Endodermal cell (in vitro differentiated cells): ENCODE measurements around the gene HAPSTR1. TPM values are rescaled to one million over a fixed set of nuclear protein-coding genes. Genes with fewer than 3 reads are reported as not detected.

Source experiments
- DNase-seq: peaks from one replicate; pipeline ENCODE4 v3.0.0-alpha.2; 2017
- H3K27ac ChIP-seq: 2 replicates; pipeline ENCODE4 v1.5.1; 2013; ENCODE audit warnings: mild to moderate bottlenecking, low read depth, low read length, moderate library complexity
- H3K27me3 ChIP-seq: 2 replicates; pipeline ENCODE4 v1.6.1; 2013; ENCODE audit warnings: mild to moderate bottlenecking, low read length, moderate library complexity; ENCODE audit not compliant: insufficient read depth, control insufficient read depth, poor library complexity, severe bottlenecking
- H3K36me3 ChIP-seq: 2 replicates; pipeline ENCODE4 v1.7.0; 2013; ENCODE audit warnings: mild to moderate bottlenecking, low read length, moderate library complexity; ENCODE audit not compliant: control insufficient read depth, insufficient read depth
- H3K4me1 ChIP-seq: one replicate; pipeline ENCODE4 v1.7.0; 2013; ENCODE audit warnings: low read length; ENCODE audit not compliant: control insufficient read depth, insufficient read depth
- H3K4me3 ChIP-seq: 2 replicates; pipeline ENCODE4 v1.5.1; 2013; ENCODE audit warnings: mild to moderate bottlenecking, low read length, moderate library complexity
- H3K9ac ChIP-seq: 2 replicates; pipeline ENCODE4 v1.6.1; 2013; ENCODE audit warnings: mild to moderate bottlenecking, low read length, moderate library complexity; ENCODE audit not compliant: poor library complexity, severe bottlenecking; ENCODE audit errors: extremely low read depth
- H3K9me3 ChIP-seq: 2 replicates; pipeline ENCODE4 v1.6.1; 2013; ENCODE audit warnings: mild to moderate bottlenecking, low read length, moderate library complexity; ENCODE audit not compliant: control insufficient read depth
- H3K27ac Mint-ChIP-seq: 2 replicates; pipeline ENCODE4 v1.8.0; 2020; ENCODE audit warnings: mixed read lengths
- H3K27me3 Mint-ChIP-seq: 2 replicates; pipeline ENCODE4 v1.8.0; 2021; ENCODE audit warnings: mild to moderate bottlenecking, mixed read lengths; ENCODE audit not compliant: insufficient read depth
- H3K36me3 Mint-ChIP-seq: 2 replicates; pipeline ENCODE4 v1.8.0; 2020; ENCODE audit warnings: low read depth, mixed read lengths
- H3K4me1 Mint-ChIP-seq: 2 replicates; pipeline ENCODE4 v1.8.0; 2020; ENCODE audit warnings: mixed read lengths
- H3K4me3 Mint-ChIP-seq: 2 replicates; pipeline ENCODE4 v1.8.0; 2020; ENCODE audit warnings: mild to moderate bottlenecking, moderate library complexity, mixed read lengths
- H3K9me3 Mint-ChIP-seq: 2 replicates; pipeline ENCODE4 v1.8.0; 2020; ENCODE audit warnings: mild to moderate bottlenecking, mixed read lengths
- WGBS, 2 experiments: methylation state at CpG; one replicate each; pipeline versions ENCODE4 v1.1.5 to v1.1.7; 2013; ENCODE audit warnings: missing lambda C conversion rate in 2 of 2, mixed read lengths in 1 of 2; ENCODE audit not compliant: insufficient coverage in 1 of 2, insufficient read length in 1 of 2; 5-methylcytosine and 5-hydroxymethylcytosine counted together
- total RNA-seq, 2 donors: library from RNA; stranded (reverse); fragmentation: NEBNext Ultra II Directional in 1 of 2; extraction: Animal tissue kit (Norgen Biotek cat#: 25700) in 1 of 2; gene quantifications; 2 replicates in 1 of 2; 3 replicates in 1 of 2; pipeline ENCODE4 v1.2.1, GENCODE V29; 2021
- TF ChIP-seq, protein P1 (sequence below): fragments of 200-600 bp; sonication (generic); conservative IDR thresholded peaks from 2 replicates; pipeline ENCODE4 v1.5.0; 2021; ENCODE audit warnings: antibody characterized with exemption, mild to moderate bottlenecking

The HAPSTR1 gene
- total RNA-seq, 2 donors from 2014 or later: 60.9 to 68.5 TPM

DNA sequence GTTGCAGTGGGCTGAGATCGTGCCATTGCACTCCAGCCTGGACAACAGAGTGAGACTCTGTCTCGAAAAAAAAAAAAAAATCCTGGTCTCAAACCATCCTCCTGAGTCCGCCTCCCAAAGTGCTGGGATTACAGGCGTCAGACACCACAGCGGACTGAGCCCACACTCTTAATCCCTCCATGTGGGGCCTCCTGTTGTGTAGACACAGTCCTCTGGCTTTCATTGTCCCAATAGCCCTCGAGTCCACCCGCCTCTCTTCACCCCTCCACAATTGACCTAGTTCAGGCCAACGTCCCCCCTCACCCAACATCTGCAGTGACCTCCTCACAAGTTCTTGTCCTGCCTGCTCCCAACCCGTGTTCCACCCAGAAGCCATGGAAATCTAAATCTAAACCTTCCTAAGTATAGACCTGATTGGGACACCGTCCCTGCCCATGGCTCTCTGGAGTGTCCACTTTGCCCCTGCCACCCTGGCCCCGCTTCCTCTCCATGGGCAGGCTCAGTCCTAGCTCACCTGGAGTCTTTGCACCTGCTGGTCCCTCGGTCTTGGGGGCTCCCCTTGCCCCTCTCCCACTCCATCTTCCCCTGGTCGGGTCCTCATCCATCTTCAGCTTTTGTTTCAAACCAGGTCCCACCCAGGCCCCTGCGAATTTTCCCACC is 46.7 kb downstream of the HAPSTR1 start:
- WGBS, 2 experiments: 83 to 84% methylated on average over 10 to 14 of the region's 14 CpGs
- H3K36me3 ChIP-seq: no peaks in the 10 kb centered on the region
- H3K27me3 Mint-ChIP-seq: peaks cover 4% of the 10 kb centered on the region
- peaks cover 6% of the 10 kb centered on the region for H3K9me3 Mint-ChIP-seq
- H3K36me3 Mint-ChIP-seq: peaks cover 11% of the 10 kb centered on the region
- TF ChIP-seq, protein P1, sequence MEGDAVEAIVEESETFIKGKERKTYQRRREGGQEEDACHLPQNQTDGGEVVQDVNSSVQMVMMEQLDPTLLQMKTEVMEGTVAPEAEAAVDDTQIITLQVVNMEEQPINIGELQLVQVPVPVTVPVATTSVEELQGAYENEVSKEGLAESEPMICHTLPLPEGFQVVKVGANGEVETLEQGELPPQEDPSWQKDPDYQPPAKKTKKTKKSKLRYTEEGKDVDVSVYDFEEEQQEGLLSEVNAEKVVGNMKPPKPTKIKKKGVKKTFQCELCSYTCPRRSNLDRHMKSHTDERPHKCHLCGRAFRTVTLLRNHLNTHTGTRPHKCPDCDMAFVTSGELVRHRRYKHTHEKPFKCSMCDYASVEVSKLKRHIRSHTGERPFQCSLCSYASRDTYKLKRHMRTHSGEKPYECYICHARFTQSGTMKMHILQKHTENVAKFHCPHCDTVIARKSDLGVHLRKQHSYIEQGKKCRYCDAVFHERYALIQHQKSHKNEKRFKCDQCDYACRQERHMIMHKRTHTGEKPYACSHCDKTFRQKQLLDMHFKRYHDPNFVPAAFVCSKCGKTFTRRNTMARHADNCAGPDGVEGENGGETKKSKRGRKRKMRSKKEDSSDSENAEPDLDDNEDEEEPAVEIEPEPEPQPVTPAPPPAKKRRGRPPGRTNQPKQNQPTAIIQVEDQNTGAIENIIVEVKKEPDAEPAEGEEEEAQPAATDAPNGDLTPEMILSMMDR: no peak
- H3K4me3 Mint-ChIP-seq: no peak overlapping the region
- H3K4me1 Mint-ChIP-seq: peaks cover 5% of the 10 kb centered on the region
- H3K4me1 ChIP-seq: no peaks in the 10 kb centered on the region
- no peak overlapping the region for H3K9ac ChIP-seq
- H3K27ac Mint-ChIP-seq: no peak overlapping the region
- H3K27me3 ChIP-seq: no peaks in the 10 kb centered on the region
- no peak overlapping the region for H3K4me3 ChIP-seq
- no peak overlapping the region for H3K27ac ChIP-seq
- DNase-seq: peak; percentile 68
- H3K9me3 ChIP-seq: no peaks in the 10 kb centered on the region

DNA sequence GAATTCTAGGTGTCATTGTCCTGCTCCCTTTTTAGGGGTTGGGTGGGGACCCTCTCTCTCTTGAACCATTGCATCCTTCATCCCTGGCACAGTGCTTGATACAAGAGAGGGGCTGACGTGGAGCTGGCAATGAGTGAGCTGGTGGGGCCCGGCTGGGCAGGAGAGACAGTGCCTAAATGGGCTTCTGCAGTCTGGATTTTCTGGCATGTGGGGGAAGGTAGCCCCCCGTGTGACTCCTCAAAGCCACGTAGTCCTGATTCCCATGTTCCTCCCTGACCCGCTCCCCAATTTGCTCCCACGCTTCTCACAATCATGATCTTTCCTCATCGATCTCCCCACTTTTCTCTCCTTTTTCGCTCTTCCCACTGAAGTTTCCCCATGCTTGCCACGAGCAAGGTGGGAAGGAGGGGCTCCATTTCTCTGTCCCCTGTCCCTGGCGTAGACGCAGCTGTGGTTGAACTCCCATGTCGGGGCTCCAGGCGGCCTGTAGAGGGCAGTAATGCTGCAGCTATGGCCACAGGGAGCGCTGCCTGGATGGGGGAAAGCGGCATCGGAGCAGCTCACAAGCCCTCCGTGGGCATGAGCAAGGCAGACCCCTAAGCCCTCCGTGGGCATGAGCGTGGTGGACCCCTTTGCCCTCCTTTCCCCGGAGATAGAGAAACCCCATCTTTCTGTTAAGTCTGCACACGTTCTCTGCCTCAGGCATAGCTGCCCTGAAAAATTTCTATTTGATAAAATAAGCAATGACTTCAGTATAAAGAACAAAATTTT is 47.5 kb downstream of the HAPSTR1 start:
- no peak overlapping the region for H3K27ac Mint-ChIP-seq
- TF ChIP-seq, protein P1: peak; percentile 96
- Histone ChIP-seq H3K9ac (no peak overlapping the region), H3K9me3 (no peaks in the 10 kb centered on the region), H3K4me1 (no peaks in the 10 kb centered on the region), H3K27me3 (no peaks in the 10 kb centered on the region), H3K27ac (no peak overlapping the region), H3K4me3 (no peak overlapping the region), H3K36me3 (no peaks in the 10 kb centered on the region)
- peaks cover 4% of the 10 kb centered on the region for H3K27me3 Mint-ChIP-seq
- peaks cover 6% of the 10 kb centered on the region for H3K9me3 Mint-ChIP-seq
- no peak overlapping the region for H3K4me3 Mint-ChIP-seq
- peaks cover 11% of the 10 kb centered on the region for H3K36me3 Mint-ChIP-seq
- 31 to 41% methylated on average over 12 to 21 of the region's 21 CpGs for WGBS, 2 experiments
- DNase-seq: peak; percentile 94
- peaks cover 5% of the 10 kb centered on the region for H3K4me1 Mint-ChIP-seq

DNA sequence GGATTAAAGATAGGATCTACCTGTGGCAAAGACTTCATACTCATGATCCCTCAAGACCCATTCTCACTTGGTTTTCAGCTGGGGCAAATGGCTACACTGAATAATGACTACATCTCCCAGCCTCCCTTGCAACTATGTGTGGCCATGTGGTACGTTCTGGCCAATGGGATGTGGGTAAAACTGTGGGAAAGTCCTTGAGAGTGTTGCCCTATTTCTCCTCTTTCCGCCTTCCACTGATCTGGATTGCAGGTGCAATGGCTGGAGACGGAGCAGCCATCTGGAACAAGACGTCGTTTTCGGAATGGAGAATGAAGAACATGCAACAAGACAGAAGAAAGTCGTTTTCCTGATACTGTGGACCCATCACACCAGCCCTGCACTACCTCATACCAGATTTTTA is 48.5 kb downstream of the HAPSTR1 start:
- Histone ChIP-seq H3K36me3 (no peaks in the 10 kb centered on the region), H3K9me3 (no peaks in the 10 kb centered on the region), H3K27me3 (no peaks in the 10 kb centered on the region), H3K9ac (no peak overlapping the region), H3K4me3 (no peak overlapping the region), H3K4me1 (no peaks in the 10 kb centered on the region), H3K27ac (no peak overlapping the region)
- Mint-ChIP-seq H3K4me1 (peaks cover 5% of the 10 kb centered on the region), H3K27me3 (peaks cover 4% of the 10 kb centered on the region), H3K27ac (no peak overlapping the region), H3K4me3 (no peak overlapping the region), H3K36me3 (peaks cover 8% of the 10 kb centered on the region), H3K9me3 (peaks cover 6% of the 10 kb centered on the region)
- peak; percentile 79 for DNase-seq
- TF ChIP-seq, protein P1: no peak
- WGBS, 2 experiments: 91 to 94% methylated on average over 6 to 7 of the region's 7 CpGs

Other genes with a start within 250 kb of the HAPSTR1 start
- gene CARHSP1, start 222.6 kb upstream of the HAPSTR1 start, total RNA-seq: 100 to 1,000 TPM; 233 to 275 TPM
- not detected for gene LITAFD, start 209.3 kb upstream of the HAPSTR1 start, total RNA-seq
- 100 to 1,000 TPM; 114 to 140 TPM for gene USP7, start 127.7 kb upstream of the HAPSTR1 start, total RNA-seq